COLO829 (cell line): Measurements from ENCODE around the gene PGGHG.
"Not testable (repeated sequence)": the region's sequence is repeated elsewhere in the genome, so short reads cannot be mapped to it uniquely, and the experiment has no call there.

Experiments used
- DNase-seq: peaks from one replicate; pipeline ENCODE4 v3.0.0; 2012; ENCODE audit warnings: low spot score

The PGGHG gene

DNA sequence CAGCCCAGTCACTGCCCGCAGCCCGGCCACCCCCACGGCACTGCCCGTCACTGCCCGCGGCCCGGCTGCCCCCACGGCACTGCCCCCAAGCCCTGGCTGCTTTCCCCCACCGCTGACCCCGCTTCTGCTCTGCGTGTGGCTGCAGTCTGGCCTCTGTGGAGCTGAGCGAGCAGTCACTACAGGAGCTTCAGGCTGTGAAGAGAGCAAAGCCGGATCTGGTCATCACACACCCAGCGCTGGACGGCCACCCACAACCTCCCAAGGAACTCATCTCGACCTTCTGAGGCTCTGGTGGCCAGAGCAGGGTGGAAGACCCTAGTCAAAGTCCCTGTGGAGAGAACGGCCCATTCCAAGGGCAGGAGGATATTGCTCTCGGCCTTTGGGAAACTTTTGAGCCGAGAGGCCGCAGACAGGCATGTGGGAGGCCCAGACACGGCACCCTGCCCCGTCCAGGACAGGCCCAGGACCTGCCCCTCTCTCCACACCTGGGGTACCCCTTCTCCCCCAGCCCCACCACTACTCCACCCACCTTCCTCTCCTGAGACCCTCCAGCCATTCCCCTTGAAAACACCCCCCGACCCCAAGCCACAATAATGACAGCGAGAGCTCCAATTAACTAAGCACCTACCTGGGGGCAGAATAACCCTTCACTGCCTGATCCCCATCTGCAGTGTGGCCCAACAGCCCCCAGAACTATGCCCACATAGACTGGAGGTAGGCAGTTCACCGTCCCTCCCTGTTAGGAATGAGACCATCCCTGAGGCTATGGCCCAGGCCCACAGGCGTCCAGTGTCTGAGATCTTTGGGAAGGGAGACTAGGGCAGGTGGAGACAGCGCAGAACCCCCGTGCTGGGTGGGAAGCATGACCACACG lies 3.7 kb upstream of the PGGHG start:
- no peak for DNase-seq

DNA sequence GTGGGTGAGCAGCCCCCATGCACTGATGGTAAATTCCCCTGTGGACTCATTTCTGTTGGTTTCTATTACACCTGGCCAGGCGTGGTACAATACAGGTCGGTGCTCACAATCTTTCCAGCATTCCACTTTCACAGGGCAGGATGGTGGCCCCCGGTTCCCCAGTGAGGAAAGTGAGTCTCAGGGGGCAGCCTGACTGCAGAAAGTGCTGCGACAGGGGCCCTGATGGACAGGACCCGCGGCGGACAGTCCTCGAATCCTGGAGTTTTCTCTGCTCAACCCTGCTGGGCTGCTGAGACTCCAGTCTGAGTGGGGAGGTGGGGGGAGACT lies 3.1 kb upstream of the PGGHG start:
- no peak for DNase-seq

DNA sequence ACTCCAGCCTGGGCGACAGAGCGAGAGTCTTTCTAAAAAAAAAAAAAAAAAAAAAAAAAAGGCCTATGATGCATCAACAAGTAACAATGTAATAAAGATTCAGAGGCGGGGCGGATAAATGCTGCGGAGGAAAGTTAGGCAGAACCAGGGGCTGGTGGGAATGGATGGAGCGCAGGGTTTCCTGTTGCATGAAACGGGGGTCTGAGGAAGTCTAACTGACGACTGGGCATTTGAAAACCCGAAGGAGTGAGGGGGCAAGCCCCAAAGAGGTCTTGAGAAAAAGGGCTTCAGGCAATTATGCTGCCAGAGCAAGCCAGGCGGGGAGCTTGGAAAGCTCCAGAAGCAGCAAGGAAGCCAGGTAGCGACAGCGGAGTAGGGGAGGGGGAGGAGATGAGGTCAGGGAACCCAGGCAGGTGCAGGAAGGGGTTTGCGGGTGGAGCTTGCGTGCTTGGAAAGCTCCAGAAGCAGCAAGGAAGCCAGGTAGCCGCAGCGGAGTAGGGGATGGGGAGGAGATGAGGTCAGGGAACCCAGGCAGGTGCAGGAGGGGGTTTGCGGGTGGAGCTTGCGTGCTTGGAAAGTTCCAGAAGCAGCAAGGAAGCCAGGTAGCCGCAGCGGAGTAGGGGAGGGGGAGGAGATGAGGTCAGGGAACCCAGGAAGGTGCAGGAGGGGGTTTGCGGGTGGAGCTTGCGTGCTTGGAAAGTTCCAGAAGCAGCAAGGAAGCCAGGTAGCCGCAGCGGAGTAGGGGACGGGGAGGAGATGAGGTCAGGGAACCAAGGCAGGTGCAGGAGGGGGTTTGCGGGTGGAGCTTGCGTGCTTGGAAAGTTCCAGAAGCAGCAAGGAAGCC lies 1.7 kb upstream of the PGGHG start:
- not testable (repeated sequence) for DNase-seq

DNA sequence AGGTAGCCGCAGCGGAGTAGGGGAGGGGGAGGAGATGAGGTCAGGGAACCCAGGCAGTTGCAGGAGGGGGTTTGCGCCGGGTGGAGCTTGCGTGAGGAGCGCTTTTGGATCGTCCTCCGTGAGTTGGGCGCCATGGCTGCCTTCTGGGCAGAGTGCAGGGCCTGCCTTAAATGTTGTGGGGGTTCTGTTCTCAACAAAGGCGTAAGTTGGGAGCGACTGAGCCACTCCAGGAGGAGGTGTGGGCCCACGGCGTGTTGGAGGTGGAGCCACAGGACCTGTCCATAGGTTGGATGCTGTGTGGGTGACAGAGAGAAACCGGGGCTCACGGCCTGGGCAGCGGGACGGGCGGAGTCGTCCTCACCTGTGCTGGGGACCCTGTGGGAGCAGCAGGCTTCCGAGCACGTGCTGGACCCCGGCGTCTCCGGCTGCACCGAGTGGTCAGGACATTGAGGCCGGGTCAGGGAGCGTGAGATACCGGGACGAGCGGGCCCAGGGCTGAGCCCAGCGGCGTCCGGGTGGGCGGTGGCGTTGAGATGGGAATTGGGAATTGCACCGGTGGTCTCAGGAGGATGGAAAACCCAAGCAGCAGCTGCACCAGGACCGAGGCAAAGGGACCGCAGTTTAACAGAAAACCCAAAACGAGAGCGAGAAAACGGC lies 977 bp upstream of the PGGHG start:
- no peak for DNase-seq

DNA sequence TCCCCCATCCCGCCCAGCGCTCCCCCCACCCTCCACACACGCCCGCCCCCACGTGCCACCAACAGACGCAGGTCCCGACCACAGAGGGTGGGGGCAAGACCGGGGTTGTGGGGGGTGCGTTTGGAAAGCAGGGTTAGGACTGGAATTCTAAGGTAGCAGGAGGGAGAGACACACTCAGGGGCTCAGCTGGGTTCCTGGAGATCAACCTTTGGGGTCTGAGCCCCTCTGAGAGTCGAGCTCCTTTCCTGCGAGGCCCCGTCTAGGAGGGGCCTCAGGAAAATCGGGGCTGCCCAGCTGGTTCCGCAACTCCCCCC lies 429 bp downstream of the PGGHG start:
- DNase-seq, result no peak

DNA sequence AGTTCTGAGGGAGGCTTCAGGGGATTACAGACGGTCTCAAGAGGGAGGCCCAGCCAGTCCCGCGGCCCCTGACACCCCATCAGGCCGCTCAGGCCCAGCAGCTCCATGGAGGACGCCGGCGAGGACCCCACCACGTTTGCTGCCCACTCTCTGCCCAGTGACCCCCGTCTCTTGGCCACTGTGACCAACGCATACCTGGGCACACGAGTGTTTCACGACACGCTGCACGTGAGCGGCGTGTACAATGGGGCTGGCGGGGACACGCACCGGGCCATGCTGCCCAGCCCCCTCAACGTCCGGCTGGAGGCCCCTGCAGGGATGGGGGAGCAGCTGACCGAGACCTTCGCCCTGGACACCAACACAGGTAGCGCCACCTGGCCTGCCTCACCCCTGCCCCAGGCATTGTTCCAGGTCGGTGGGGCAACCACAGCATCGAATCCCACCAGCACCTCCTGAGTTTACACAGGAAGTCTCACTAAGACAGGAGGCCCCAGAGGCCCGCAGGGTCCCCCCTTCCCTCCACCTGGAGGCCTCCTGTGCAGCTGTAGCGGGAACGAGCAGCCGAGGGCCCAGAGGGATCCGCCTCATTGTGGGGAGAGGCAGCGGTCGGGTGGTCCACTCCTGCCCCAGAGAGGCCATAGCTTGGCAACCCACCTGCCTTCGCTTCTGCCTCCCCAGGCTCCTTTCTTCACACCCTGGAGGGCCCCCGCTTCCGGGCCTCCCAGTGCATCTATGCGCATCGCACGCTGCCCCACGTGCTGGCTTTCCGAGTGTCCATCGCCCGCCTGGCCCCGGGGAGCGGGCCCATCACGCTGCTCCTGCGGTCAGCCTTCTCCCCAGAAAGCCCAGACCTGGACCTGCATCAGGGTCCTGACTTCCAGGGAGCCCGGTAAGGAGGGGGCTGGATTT lies 1.0 kb downstream of the PGGHG start:
- DNase-seq, result no peak

DNA sequence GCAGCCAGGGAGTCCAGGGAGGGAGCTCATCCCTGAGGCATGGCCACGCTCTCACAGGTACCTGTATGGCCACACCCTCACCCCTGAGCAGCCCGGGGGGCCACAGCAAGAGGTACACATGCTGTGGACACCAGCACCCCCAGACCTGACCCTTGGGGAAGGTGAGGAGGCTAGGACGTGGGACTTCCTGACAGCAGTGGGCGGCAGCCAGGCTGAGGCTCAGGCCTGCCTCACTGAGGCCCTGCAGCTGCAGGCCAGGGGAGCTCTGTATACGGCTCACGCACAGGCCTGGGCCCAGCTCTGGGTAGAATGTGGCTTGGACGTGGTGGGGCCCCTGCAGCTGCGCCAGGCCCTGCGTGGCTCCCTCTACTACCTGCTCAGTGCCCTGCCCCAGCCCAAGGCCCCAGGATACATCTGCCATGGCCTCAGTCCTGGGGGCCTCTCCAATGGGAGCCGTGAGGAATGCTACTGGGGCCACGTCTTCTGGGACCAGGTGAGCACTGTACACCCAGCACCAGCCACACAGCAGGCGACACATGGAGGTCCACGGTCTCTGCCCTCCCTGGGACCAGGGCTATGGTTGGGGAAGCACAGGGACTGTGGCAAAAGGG lies 1.8 kb downstream of the PGGHG start:
- no peak for DNase-seq

DNA sequence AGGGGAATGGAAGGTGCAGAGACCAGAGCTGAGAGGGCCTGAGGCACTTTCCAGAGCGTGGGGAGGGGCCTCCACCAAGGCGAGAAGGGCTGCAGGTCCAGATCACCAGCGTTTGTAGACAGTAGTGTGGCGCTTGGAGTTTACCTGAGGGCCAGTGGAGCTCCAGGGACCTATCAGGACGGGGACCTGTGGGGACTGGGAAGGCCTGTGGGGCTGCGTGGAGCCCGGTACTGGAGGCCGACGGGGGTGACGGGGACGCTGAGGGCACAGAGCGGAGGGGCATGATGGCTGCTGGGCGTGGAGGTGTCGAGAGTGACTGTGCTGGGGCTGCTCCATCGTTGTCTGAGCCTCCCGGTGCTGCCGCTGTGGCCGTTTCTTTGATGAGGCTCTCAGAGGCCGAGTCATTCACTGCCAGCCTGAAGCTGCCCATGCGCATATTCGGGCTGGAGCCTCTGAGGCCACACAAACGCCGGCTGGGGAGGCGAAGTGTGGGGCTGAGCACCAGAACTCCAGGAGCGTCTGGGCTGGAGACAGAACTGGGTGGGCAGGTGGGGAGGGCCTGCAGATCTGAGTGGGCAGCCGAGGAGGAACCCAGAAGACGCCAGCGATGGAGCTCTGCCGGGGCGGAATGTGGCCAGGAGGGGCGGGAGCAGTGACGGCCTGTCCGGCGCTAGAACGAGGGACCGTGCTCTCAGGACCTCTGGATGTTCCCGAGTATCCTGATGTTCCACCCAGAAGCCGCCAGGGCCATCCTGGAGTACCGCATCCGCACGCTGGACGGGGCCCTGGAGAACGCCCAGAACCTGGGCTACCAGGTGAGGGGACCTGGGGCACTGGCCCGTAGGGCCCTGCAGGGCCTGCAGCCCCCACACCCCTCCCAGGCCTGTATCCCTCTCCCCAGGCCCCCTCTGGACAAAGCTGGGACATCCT lies 2.6 kb downstream of the PGGHG start:
- DNase-seq, result no peak

DNA sequence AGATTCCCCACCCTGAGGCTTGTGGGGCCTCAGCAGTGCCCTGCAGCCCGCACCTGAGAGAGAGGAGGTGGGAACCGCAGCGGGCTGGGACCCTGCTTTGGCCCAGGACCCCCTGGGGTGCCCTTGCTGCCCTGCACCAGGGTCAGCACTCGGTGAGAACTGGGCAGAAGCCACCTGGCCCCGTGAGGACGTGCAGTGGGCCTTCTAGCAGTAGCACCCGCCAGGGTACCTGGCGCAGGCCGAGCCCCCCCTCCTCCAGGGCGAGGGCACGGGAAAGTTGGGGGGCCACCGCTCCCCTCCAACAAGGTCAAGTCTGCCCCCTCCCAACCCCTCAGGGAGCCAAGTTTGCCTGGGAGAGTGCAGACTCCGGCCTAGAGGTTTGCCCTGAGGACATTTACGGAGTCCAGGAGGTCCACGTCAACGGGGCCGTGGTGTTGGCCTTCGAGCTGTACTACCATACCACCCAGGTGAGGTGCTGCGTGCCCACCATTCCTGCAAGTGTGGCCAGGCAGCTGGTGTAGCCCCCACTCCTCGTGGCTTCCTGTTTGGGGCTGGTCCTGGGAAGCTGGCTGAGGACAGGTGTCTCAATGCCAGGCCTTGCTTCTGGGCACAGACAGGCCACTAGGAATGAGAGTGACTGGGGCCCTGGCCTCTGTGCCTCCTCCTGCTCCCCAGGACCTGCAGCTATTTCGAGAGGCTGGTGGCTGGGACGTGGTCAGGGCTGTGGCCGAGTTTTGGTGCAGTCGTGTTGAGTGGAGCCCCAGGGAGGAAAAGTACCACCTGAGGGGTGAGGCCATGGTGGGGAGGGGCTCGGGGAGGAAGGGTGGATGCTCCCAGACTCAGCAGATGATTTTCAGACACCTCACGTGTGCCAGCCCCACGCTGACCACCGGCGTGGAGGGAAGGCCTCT lies 3.5 kb downstream of the PGGHG start:
- DNase-seq, result no peak

DNA sequence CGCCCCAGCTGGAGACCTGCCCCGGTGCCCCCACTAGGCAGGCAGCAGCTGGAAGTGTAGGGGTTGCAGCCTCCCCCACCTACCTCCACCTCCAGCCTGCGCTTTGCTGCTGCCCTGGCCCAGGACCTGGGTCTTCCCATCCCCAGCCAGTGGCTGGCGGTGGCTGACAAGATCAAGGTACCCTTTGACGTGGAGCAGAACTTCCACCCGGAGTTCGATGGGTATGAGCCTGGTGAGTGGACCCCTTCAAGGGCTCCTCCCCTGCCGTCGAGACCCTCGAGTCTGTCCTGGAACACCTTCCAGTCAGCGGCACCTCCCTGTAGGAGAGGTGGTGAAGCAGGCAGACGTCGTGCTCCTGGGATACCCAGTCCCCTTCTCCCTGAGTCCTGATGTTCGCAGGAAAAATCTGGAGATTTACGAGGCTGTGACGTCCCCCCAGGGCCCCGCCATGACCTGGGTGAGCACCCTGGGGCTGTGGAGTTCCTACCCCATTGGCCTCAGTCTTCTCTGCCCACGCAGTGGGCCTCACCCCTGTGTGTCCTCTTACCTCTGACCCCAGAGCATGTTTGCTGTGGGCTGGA lies 4.4 kb downstream of the PGGHG start:
- no peak for DNase-seq

DNA sequence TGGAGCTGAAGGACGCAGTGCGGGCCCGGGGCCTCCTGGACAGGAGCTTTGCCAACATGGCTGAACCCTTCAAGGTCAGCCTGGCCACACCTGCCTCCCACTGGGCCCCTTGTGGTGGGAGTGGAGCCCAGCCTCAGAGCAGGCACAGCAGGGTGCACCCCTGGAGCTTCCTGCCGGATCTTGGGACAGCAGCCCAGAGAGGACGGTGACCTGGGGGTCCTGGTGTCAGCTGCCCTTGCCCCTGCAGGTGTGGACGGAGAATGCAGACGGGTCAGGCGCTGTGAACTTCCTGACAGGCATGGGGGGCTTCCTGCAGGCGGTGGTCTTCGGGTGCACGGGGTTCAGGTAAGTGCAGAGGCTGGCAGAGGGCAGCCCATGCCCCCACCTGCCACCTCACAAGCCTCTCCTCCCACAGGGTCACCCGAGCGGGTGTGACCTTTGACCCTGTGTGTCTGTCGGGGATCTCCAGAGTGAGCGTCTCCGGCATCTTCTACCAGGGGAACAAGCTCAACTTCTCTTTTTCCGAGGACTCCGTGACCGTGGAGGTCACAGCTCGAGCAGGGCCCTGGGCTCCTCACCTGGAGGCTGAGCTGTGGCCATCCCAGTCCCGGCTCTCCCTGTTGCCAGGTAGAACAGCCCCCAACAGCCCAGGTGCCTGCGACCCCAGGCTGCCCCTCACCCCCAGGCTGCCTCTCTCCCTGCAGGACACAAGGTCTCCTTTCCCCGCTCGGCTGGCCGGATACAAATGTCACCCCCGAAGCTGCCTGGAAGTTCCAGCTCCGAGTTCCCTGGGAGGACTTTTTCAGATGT lies 5.1 kb downstream of the PGGHG start:
- no peak for DNase-seq

DNA sequence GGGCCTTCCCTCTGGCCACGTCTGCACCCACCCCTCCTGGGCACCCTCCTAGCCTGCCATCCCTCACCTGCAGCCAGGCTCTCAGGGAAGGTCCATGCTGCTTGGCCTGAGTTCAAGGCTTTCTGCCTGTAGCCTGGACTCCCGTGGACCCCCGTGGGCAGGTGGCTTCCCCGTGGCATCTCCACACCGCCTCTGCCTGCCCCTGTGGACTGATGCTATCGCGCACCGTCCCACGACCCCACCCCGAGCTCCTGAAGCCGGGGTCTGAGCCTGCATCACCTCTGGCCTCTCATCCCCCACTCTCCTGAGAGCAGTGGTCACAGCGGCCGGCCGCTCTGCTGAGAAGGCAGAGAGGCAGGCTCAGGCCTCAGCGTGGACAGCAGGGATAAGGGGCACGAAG lies 5.9 kb downstream of the PGGHG start:
- DNase-seq, result no peak

DNA sequence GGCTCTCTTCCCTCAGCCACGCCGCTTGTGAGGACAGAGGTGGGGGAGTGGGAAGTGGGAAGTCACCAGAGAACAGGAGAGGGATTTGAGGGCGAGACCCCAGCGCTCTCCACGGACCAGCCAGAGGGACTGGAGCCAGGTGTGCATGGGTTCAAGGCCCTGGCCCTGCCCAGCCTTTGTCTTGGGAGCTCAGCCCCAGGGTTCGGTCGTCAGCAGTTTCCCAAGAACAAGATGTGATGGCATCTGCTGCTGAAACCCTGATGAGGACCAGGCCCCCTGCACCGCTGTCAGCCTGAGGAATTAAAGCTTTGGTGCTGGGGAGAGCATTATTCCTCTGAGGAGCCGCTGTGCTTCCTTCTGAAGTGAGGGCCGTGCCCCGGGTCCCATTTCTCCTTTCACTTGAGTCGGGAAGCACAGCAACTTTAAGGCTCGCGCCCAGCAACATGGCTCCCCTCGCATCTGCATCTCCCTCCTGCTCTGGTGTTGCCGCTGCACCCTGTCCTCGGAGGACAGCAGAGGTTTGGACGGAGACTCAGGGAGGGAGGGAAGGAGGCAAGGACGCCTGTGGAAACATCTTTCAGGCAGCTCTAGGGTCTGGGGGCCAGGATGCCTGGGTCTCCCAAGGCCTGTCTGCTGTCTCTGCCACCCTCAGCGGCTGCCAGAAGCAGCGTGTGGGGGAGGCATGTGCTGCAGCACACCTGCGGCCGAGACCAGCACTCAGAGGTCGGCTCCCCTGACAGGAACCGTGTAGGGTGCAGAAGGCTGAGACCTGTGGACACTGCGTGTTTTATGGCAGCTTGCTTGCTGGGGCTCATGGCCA lies 6.6 kb downstream of the PGGHG start:
- DNase-seq, result no peak

DNA sequence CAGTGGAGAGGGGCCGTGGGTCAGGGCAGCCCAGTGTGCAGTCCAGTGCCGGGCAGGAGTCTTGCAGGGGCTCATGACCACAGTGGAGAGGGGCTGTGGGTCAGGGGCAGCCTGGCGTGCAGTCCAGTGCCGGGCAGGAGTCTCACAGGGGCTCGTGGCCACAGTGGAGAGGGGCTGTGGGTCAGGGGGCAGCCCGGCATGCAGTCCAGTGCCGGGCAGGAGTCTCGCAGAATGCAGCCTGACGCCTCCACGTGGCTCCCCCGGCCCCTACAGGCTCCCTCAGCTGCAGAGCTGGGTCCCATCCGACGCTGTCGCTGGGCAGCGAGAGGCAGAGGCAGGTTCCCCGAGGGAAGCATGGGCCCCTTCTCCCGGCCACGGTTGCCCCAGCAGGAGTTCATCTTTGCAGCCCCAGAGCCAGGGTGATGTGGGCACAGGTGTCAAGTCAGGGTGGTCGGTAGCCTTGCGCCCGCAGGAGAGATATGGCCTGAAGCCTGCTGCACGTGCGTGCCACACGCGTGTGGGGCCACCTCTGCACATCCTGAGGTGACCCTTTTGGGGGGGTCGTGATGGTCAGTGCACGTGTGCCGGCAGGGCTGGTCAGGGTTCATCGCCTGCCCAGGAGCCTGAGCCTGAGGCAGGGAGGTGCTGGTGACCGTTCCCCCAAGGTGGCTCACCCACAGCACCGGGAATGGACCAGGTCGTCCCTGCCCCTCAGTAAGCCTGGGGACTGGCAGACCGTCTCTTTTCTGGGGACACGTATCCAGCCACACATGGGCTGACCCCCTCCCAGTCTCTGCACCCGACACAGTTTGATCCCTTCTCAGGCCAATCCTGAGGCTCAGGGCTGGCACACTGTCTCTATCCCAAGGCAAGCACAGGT lies 7.5 kb downstream of the PGGHG start:
- no peak for DNase-seq

DNA sequence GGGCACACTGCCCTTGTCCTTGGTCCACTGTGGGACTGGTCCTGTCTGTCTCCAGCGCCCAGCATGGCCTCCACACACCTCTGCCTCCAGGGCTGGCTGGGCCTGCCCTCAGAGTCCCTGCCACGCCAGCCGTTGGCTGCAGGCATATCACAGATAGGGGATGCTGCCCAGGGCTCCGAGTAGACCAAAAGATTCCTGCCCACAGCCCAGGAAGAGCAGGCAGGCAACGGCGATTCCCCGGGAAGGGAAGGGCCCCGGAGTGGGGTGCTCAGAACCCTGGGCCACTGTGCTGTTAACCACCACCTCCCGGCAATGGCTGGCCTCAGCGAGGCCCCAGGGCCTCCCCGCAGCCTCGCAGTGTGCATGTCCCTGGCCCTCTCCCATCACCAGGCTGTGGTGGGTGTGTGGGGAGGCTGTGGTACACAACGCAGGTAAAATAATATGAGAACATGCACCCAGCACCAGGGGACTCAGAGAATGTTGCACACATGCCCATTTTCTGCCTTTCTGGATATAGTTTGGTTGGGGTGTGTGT lies 8.2 kb downstream of the PGGHG start:
- DNase-seq, result no peak
